Neural progenitor cell (in vitro differentiated cells): ENCODE data around the gene APLP2.

ENCODE experiments used
- EZH2phosphoT487 ChIP-seq: fragments of 200-600 bp; sonication (generic); IDR thresholded peaks from 2 replicates; pipeline ENCODE4 v1.6.1; 2017; ENCODE audit warnings: antibody characterized with exemption
- TF ChIP-seq, protein P1 (sequence below): fragments of 200-600 bp; sonication (generic); IDR thresholded peaks from 2 replicates; pipeline ENCODE4 v1.5.1; 2017; ENCODE audit warnings: antibody characterized with exemption, mild to moderate bottlenecking

DNA sequence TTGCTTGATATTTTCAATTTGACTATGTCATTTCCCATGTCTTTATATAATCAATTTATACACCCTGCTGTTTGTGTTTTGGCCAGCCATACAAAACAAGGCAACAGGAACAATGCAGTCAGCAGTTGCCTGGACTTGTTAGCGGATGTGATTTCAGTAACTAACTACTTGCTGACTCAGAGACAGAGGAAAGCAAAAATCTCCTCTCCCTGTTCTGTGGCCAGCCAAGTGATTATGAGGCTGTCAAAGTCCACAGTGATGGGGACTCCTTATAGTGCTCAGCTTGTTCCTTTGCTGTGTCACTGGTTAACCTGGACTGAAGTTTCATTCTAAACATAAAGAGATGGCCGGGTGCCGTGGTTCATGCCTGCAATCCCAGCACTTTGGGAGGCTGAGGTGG is 32.6 kb upstream of the APLP2 start:
- TF ChIP-seq, protein P1, sequence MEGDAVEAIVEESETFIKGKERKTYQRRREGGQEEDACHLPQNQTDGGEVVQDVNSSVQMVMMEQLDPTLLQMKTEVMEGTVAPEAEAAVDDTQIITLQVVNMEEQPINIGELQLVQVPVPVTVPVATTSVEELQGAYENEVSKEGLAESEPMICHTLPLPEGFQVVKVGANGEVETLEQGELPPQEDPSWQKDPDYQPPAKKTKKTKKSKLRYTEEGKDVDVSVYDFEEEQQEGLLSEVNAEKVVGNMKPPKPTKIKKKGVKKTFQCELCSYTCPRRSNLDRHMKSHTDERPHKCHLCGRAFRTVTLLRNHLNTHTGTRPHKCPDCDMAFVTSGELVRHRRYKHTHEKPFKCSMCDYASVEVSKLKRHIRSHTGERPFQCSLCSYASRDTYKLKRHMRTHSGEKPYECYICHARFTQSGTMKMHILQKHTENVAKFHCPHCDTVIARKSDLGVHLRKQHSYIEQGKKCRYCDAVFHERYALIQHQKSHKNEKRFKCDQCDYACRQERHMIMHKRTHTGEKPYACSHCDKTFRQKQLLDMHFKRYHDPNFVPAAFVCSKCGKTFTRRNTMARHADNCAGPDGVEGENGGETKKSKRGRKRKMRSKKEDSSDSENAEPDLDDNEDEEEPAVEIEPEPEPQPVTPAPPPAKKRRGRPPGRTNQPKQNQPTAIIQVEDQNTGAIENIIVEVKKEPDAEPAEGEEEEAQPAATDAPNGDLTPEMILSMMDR = no peak
- TF ChIP-seq EZH2phosphoT487 = no peak
